Measurements from ENCODE around the gene LRRC23. TPM values are rescaled to one million over a fixed set of nuclear protein-coding genes. Genes with fewer than 3 reads are reported as not detected.

Gene LRRC23, protein sequence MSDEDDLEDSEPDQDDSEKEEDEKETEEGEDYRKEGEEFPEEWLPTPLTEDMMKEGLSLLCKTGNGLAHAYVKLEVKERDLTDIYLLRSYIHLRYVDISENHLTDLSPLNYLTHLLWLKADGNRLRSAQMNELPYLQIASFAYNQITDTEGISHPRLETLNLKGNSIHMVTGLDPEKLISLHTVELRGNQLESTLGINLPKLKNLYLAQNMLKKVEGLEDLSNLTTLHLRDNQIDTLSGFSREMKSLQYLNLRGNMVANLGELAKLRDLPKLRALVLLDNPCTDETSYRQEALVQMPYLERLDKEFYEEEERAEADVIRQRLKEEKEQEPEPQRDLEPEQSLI
- 8.2 and 21.6 TPM in 2 replicates for total RNA-seq

DNA sequence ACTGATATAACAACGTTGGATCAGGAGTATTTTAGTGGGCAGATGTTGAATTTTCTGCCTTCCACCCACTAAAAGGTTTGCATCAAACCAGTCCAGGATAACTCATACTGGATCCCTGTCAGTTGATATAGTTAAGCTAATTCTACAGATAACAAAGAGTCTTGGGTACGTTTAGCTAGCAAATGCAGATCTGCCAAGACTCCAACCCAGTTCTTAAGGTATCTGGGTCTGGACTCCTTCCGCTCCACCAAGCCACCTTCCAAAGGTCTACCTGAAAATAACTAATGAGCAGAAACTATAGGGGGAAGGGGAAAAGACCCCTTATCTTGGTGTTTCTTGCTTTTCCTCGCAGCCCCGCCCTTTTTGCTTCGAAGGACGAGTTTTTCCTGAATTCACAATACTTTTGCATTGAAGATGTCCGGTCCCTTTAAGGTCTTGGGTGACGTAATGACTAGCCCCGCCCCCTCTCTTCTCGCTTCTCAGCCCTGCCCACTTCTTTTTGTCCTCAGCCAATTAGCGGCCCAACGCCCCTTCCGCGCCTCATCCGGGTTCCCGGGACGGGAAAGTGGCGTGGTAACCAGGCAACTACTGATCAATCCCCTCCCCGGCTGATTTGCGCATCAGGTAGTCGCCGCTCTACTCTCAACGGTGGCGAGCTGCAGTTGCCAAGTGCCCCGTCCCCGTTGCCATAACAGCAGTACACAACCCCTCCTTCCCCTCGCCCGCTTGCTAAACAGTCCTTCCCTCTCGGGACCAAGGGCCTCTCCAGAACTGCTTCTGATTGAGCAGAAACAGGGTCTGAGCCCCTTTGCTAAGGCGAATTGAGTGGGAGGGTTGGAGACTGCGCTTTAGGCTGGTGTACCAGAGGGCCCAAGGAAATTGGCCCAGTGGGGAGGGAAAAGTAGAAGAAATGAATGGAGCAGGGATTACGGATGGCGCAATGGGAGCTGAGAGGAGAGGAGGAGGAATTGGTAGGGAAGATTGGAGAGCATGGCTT is at the start of gene LRRC23:
TSS of gene LRRC23 (plus strand) at position 543 of the 997 bp plus-strand sequence. CDS start 812 bp downstream, outside the sequence.

DNA sequence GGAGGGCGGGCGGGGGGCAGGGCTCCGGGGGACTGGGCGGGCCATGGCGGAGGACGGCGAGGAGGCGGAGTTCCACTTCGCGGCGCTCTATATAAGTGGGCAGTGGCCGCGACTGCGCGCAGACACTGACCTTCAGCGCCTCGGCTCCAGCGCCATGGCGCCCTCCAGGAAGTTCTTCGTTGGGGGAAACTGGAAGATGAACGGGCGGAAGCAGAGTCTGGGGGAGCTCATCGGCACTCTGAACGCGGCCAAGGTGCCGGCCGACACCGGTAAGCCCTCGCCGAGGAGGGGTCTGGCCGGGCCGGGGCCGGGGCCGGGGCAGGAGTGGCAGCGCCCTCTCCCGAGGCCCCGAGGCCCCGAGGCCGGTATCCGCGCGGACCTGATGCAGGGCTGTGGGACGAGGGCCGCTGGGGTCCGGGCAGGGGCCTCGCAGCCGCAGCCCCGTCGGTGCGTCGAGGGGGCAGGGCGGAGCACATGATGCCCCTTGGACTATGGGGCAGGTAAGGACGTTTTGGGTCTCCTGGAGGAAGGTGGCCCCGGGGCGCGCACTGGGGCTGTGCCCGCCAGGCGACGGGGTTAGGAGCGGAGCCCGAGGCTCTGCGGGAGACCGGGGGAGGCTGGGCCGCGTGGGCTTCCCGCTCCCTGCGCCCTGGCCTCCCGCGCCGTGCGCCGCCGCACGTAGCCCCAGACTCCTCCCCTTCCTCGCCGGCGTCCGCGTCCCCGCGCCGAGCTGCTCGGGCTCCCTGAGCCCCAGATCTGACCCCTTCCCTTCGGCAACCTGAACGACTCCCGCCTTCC is 37.0 kb upstream of the LRRC23 start, which contains the start of gene TPI1:
TSS of gene TPI1 (plus strand) at position 119 of the 798 bp plus-strand sequence. CDS start at position 155, 36 bp downstream.

DNA sequence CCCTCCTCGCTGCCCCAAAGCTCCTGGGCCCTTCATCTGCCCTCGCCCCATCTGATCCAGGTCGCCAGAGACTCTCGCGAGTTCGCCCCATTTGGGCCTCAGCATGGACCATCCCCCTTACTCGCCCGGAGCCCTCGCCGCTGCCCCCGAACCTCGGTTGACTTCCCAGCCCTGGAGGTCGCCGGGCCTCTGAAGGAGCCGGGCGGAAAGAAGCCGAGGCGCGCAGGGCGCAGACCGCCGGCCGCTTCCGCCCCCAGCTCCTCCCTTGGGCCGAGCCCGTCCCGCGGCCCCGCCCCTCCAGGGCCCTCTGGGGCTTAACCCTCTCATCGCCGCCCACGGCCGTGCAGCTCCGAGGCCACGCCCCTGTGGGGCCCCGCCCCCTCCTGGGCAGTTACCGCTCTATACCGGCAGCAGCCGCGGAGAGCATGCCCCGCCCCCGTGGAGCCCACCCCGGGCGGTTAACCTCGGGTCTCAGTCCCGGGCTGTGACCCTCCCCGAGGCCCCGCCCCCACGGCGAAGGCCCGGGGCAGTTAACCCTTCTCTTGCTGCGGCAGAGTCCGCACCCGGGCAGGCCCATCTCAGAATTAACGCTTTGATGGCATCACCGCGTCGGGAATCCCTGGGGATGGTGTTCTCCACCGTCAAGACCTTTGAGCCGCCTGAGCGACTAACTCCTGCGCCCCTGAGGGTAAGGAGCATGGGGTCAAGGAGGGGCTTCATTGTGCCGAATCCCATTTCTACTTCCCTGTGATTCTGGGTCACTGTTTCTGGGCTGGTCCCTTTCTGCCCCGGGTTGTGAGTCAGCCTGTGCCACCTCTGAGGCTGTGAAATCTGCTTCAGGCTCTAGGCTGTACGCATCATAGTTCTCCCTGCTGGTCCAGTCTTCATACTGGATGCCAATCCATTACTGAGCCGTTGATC is 31.3 kb upstream of the LRRC23 start, which contains the start of gene SPSB2:
TSS of gene SPSB2 (minus strand) at position 210 of the 921 bp plus-strand sequence. CDS start 402 bp downstream, outside the sequence.

DNA sequence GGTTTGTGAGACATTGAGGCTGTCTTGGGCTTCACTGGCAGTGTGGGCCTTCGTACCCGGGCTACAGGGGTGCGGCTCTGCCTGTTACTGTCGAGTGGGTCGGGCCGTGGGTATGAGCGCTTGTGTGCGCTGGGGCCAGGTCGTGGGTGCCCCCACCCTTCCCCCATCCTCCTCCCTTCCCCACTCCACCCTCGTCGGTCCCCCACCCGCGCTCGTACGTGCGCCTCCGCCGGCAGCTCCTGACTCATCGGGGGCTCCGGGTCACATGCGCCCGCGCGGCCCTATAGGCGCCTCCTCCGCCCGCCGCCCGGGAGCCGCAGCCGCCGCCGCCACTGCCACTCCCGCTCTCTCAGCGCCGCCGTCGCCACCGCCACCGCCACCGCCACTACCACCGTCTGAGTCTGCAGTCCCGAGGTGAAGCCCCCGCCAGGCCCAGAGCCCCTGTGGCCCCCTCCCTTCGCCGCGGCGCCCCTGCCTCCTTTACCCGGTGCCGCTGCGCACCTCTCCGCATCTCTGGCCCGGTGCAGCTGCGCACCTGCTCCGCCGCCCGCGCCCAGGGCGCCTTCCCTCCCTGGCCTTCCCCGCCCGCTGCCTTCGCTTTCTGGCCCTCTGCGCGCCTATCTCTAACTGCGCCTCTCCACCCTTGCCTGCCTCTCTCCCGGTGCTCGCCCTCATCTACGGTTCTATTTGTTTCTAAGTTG is 9.8 kb downstream of the LRRC23 start, which contains the start of gene ENO2:
TSS of gene ENO2 (plus strand) at position 335 of the 701 bp plus-strand sequence. CDS start 1,253 bp downstream, outside the sequence.

DNA sequence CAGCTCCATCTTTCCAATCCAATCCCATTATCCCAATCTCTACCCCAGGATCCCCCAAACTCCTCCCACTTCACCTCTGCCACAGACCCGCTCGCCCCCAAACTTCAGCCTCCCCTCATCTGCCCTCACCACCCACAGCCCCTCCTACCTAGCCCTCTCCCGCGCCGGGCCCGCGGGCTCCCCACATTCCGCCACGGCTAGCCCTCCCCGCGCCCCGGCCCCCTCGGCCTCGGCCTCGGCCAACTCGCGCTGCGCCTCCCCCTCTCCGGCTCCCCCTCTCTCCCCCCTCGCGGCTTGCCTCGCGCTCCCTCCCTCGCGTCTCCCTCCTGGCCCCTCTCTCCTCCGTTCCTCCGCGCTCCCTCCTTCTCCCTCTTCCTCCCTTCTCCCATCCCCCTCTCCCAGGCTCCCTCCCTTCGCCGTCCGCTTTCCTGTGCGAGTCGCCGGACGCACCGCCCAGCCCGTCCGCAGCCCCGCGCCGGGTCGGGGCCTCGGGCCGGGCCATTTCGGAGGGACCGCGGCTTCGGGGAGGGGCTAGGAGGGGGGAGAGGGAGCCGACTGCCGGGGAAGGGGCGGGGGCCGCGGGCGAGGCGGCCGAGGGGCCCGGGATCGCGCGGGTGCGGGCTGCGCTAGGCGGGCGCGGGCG is 22.9 kb downstream of the LRRC23 start, which contains the start of gene ATN1:
TSS of gene ATN1 (plus strand) at position 581 of the 643 bp plus-strand sequence. CDS start 6,043 bp downstream, outside the sequence.

DNA sequence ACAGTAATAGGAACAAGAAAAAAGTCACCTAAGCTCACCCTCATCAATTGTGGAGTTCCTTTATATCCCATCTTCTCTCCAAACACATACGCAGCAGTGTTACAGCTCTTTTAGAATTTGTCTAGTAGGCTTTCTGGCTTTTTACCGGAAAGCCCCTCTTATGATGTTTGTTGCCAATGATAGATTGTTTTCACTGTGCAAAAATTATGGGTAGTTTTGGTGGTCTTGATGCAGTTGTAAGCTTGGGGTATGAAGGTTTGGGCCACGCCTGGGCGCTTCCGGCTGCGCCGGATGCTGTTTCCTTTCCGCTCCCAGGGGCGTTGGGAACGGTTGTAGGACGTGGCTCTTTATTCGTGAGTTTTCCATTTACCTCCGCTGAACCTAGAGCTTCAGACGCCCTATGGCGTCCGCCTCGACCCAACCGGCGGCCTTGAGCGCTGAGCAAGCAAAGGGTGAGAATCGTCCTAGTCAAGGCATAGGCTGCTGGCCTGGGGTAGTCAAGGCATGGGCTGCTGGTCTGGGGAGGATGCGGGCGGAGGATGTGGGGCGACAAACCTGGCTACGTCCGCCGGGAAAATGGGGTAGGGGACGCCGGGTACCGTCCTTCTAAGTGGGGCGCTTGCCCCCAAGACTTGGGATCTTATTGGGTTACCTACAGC is 39.2 kb downstream of the LRRC23 start, which contains the start of the genes C12orf57 and RNU7-1:
TSS of gene C12orf57 (plus strand) at position 301 of the 659 bp plus-strand sequence. CDS start at position 401, 100 bp downstream.
TSS of gene RNU7-1 (plus strand) at position 95 of the 659 bp plus-strand sequence.

DNA sequence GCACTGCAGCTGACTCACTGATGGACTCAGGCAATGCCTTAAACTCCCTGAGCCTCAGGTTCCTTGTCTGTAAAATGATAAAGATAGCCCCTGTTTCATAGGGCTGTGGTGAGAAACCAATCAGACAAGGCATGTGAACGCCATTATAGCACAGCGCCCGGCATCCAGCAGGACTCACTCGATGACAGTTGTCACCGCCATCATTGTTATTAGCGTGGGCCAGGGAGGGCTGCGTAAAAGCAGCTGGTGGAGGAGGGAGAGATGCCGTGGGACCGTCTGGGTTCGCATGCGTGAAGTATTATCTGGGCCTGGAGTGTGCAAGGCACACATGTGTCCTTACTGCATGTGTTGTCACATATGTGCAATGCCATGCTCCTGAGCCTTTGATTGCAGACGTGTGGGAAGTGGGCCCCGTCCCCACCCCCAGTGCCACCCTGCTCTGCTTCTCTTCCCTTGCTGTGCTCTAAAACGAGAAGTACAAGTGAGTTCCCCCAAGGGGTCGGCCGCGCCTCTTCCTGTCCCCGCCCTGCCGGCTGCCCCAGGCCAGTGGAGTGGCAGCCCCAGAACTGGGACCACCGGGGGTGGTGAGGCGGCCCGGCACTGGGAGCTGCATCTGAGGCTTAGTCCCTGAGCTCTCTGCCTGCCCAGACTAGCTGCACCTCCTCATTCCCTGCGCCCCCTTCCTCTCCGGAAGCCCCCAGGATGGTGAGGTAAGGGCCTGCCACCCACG is 46.4 kb downstream of the LRRC23 start, which contains the start of gene PTPN6:
TSS of gene PTPN6 (plus strand) at position 546 of the 730 bp plus-strand sequence. CDS start at position 703, 157 bp downstream.

Small RNA genes lying within 50 kb of the gene (small RNA-seq; reads per million reads assigned to genes)
- gene MIR141 (767 reads per million, percentile 99 among the genes with 10 or more reads in this experiment), gene MIR200C (11,682 reads per million, percentile 100 among the genes with 10 or more reads in this experiment), gene RNU7-1 (not detected)

Other genes starting within 250 kb of the LRRC23 start
- gene ING4, start 241.7 kb upstream of the LRRC23 start, total RNA-seq, result 47.9 and 81.7 TPM in 2 replicates
- 29.2 and 29.8 TPM in 2 replicates for gene ZNF384, start 215.4 kb upstream of the LRRC23 start, total RNA-seq
- gene PIANP, start 204.0 kb upstream of the LRRC23 start, total RNA-seq, result not detected in 2 replicates
- 48.4 and 50.3 TPM in 2 replicates for gene COPS7A, start 180.8 kb upstream of the LRRC23 start, total RNA-seq
- gene MLF2, start 151.7 kb upstream of the LRRC23 start, total RNA-seq, result 117 and 212 TPM in 2 replicates
- gene PTMS, start 138.5 kb upstream of the LRRC23 start, total RNA-seq, result 70.4 and 99.3 TPM in 2 replicates
- 0.11 and 0.39 TPM in 2 replicates for gene LAG3, start 132.3 kb upstream of the LRRC23 start, total RNA-seq
- gene CD4, start 115.3 kb upstream of the LRRC23 start, total RNA-seq, result 0.98 and 1.2 TPM in 2 replicates
- 0.11 and 3.1 TPM in 2 replicates for gene GPR162, start 83.0 kb upstream of the LRRC23 start, total RNA-seq
- 47.1 and 86.8 TPM in 2 replicates for gene P3H3, start 76.4 kb upstream of the LRRC23 start, total RNA-seq
- 0.65 and 3.1 TPM in 2 replicates for gene GNB3, start 63.9 kb upstream of the LRRC23 start, total RNA-seq
- gene CDCA3, start 53.5 kb upstream of the LRRC23 start, total RNA-seq, result 7.9 and 13.8 TPM in 2 replicates
- 69.5 and 126 TPM in 2 replicates for gene USP5, start 52.7 kb upstream of the LRRC23 start, total RNA-seq
- 461 and 897 TPM in 2 replicates for gene TPI1, start 37.3 kb upstream of the LRRC23 start, total RNA-seq
- 8.8 and 12.6 TPM in 2 replicates for gene SPSB2, start 31.5 kb upstream of the LRRC23 start, total RNA-seq
- 0.76 and 1.6 TPM in 2 replicates for gene ENO2, start 9.8 kb downstream of the LRRC23 start, total RNA-seq
- gene ATN1, start 23.1 kb downstream of the LRRC23 start, total RNA-seq, result 12.7 and 23.2 TPM in 2 replicates
- not detected in 2 replicates for gene RNU7-1, start 39.0 kb downstream of the LRRC23 start, total RNA-seq
- gene C12orf57, start 39.2 kb downstream of the LRRC23 start, total RNA-seq, result 72.8 and 133 TPM in 2 replicates
- gene PTPN6, start 46.5 kb downstream of the LRRC23 start, total RNA-seq, result 21.2 and 25.1 TPM in 2 replicates
- gene PHB2, start 65.8 kb downstream of the LRRC23 start, total RNA-seq, result 142 and 192 TPM in 2 replicates
- 24.7 and 26.0 TPM in 2 replicates for gene EMG1, start 66.1 kb downstream of the LRRC23 start, total RNA-seq
- 18.8 and 33.6 TPM in 2 replicates for gene LPCAT3, start 113.7 kb downstream of the LRRC23 start, total RNA-seq
- gene C1S, start 155.9 kb downstream of the LRRC23 start, total RNA-seq, result 0.87 and 6.7 TPM in 2 replicates
- 1.1 and 1.6 TPM in 2 replicates for gene C1R, start 187.6 kb downstream of the LRRC23 start, total RNA-seq
- gene C1RL, start 204.4 kb downstream of the LRRC23 start, total RNA-seq, result 23.9 and 35.7 TPM in 2 replicates
- 0.39 TPM in 1 of 2 replicates, not detected in the other for gene RBP5, start 224.1 kb downstream of the LRRC23 start, total RNA-seq
- 39.4 and 45.5 TPM in 2 replicates for gene CLSTN3, start 225.5 kb downstream of the LRRC23 start, total RNA-seq

Measured in placental epithelial cell (primary cell).